Activated T-cell treated with anti-CD3 and anti-CD28 coated beads, Interleukin-2, amount 50 U/mL, for 1 hour (primary cell): Measurements from ENCODE around the gene KDM4B.

Experiments used
- DNase-seq: peaks from one replicate; pipeline ENCODE4 v3.0.0-alpha.2; 2020

Gene KDM4B

DNA sequence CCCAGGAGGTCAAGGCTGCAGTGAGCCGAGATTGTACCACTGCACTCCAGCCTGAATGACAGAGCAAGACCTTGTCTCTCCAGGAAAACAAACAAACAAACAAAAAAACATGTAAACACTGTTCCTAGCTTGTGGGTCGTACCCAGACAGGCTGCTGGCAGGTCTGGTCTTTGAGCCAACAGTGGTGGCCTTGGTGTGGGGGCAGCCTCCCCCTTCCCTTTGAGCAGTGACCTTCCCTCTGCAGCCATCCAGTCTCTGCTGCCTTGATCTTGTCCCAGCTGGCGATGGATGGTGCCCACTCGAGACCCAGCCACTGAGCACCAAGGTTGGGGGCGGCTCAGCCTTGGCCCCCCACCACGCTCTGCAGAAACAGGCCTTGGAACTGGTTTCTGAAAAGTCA, 143.3 kb downstream of the KDM4B start:
- DNase-seq: no peak

DNA sequence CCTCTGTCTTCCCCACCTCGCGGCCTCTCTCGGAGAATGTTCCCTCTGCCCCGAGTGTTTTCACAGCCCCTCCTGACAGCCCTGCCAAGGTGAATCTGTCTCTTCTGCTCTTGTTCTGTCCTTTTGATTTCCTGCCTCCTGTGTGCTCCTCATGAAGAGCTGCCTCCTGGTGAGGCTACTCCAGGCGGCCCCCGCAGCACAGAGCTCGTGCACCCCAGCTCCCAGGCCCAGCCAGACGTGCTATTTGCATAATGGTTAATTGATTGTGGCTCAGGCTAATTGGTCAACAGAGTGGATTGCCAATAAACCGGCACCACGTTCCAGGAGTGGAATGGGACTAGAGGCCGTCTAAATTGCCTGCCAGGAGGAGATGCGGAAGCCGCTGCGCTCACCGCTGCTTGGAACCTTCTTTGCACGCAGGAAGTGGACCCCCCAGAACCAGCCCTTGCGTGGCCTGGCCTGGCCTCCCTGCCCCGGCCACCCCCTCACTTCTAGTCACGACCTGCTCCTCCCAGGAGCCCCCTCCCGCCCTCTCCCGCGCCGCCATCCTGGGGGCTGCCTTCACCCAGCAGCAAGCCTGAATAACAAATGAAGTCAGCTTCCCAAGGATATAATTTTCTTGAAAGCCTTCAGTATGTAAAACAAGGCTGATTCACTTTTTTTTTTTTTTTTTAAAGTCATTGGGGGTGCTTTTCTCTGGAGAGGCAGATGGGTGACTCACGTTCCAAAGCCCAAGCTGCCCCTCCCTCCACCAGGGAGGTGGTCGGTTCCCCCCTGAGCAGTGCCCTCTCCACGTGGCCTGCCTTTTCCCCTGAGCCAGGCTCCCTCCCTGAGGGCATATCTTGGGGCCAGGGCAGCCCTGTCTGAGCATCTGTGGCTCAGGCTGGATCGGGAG, 144.0 kb downstream of the KDM4B start:
- no peak for DNase-seq

DNA sequence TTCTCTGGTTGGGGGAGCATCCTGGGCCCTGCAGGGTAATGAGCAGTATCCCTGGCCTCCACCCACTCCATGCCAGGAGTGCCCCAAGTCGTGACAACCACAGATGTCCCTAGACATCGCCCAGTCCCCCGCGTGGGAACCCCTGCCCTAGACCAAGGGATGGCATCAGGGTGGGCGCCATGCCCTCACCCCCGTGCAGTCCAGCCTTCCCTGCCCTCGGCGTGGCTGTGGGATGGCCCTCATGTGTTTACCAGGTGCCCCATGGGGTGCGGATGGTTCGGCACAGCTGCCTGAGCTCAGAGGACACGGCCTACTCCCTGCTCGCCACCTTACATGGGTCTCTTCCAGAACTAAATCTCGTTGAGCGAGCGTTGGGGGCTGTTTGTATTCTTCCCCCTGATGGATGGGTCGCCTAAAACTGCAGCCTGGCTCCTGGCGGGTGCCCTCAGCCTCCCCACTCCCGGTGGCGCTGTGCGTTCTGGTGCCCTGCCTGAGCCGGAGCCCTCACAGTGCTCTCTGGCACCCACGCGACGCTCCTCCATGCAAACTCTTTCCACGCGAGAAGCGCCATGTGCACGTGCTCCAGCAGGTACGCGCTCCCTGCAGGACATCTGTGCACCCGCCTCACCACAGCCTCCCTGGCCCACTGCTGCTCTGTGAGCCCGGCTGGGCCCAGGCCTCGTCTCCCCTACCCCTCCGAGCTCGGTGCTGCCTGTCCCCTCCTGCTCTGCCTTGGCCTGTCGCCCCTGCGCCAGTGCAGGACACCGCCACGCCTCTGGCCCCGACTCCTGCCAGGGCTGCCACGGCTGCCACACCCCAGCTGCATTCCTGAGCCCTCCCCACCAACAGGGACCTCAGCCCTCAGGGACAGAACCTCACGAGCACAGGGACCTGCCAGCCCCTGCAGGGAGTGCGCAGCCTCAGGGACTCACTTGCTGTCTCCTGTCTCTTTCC, 145.0 kb downstream of the KDM4B start:
- DNase-seq: no peak

DNA sequence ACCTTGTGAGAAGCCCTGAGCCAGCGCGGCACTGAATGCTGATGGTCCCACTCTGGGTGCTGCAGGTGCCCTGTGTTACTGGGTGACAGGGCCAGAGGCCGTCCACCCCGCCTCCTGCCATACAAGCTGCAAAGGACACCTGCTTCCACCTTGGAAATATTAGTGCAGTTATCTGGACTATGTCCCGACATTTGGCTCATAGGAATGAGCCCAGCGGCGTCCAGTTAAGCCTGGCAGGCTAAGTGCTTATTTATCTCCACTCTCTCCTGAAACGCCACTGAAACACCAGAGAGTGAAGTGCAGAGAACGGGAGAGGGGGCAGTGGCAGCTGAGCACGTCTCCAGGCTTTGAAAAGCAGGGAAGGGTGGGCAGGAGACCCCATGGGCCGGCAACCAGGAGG, 145.8 kb downstream of the KDM4B start:
- DNase-seq: no peak

DNA sequence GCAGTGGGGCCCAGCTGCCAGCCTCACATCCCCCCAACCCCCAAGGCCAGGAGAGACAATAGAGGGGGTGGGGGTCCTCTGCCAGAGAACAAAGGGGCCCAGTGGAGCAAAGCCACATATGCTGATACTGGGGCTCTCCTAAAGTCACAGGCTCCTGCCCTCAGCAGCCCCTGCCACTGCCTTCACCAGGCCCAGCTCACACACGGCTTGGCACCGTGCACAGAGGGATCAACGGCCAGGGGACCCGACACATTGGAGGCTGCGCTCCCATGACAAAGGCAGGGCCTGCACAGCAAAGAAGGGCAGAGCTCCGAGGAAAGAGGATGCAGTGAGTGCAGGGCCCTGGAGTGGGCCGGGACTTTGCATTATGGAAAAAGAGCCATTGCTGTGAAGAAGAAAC, 146.4 kb downstream of the KDM4B start:
- no peak for DNase-seq

DNA sequence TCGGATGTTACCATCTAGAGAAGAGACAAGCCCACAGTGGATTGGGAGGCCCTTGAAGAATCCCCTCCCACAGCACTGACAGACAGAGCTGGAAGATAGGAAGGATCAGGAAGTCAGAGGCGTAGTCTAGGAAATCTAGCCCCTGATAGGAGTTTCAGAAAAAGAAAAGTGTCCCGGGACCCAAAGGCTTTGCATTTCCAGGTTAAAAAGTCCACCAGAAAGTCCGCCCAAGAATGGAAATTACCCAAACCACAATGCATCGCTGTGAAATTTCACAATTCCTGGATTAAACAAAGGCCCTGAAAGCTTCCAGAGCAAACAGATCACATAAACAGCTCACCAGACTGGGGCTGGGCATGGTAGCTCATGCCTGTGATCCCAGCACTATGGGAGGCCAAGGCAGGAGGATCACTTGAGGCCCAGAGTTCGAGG, 146.9 kb downstream of the KDM4B start:
- no peak for DNase-seq

DNA sequence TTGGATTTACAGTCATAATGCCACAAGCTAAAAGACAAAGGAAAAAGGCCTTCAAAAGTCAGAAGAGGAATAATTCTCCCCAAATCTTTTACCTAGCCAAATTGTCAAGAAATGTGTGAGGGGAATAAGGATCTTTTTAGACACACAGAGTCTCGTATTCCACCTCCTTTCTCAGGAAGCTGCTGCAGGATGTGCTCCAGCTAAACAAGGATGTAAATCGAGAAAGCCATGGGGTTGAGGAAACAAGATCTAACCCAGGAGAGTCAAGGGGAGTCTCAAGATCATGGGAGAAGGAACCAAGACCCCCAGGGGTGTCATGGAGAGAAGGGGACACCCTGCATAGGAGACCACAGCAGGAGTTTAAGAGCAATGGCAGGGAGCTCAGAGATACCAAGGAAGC, 147.4 kb downstream of the KDM4B start:
- DNase-seq: no peak

DNA sequence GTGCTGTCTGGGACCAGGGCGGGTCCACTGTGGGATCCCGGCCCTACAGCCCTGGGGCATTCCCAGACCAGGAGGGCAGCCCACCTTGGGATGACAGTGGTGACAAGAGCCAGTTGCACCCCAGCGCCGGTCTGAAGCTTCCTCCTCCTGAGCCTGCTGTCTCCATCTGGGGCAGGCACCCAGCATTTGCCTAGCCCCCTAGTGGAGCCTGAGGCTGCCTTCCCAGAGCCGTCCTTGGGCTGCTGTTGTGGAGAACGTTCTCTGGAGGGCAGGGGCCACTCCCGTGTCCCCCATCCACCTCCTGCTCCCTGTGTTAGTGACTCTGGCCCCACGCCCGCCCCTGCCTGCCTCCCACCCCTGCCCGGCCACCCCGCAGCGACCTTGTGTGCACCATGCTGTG, 148.5 kb downstream of the KDM4B start:
- DNase-seq: no peak

DNA sequence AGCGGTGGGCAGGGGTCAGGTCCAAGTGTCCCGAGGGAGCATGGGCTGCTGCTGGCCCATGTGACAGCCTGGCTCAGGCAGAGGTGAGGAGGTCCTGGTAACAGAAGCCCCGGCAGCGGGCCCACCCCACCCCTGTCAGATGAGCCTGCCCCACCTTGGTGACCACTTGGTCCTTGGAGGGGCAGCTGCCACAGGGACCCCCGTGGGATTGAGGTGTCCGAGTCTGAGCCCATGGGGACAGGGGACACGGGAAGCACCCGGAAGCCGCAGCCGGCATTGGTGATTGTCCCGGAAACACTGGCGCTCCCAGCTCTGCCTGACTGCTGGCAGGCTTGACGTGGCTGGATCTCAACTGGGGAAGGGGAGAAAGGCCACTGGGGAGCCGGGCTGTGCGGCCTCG, 149.1 kb downstream of the KDM4B start:
- DNase-seq: no peak

DNA sequence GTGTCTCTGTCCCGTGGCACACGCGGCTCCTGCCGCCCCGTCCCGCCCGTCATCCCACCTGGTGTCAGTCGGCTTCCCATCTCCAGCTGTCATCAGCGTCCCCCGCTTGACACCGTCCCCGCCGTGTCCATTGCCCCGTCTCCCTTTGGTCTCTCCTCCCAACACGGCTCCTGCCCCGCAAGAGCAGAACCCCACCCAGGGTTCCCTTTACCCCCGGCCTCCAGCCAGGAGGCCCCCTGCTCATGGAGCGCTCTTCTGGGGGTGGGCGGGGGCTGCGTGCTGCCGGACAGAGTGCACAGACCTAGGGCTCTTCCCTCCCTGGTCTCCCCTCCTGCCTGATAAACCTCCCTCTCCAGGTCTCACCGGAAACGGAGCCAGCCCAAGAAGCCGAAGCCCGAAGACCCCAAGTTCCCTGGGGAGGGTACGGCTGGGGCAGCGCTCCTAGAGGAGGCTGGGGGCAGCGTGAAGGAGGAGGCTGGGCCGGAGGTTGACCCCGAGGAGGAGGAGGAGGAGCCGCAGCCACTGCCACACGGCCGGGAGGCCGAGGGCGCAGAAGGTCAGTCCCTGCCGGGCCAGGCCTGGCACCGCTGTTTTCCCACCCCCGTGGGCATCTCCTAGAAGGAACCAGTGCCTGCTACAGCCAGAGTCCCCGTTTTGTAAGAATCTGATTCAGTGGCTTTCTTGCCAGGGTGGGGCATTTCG, 150.5 kb downstream of the KDM4B start:
- no peak for DNase-seq

DNA sequence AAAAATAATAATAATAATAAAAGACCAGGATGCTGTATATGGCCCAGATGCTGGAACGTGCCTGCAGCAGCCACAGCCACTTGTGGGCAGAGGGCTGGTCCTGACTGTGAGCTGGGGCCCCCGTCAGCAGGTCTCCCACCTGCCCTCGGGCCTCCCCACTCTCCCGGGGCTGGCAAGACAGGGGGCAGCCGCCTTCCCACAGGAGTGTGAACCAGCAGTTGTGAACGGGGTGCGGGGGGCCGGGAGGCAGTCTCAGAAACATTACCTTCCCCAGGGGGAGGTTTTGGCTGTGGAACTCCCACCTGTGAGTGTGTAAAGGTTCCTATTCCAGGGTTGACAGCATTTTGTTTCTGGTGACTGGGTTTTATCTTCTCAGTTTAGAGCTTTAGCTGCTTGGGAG, 151.4 kb downstream of the KDM4B start:
- no peak for DNase-seq

DNA sequence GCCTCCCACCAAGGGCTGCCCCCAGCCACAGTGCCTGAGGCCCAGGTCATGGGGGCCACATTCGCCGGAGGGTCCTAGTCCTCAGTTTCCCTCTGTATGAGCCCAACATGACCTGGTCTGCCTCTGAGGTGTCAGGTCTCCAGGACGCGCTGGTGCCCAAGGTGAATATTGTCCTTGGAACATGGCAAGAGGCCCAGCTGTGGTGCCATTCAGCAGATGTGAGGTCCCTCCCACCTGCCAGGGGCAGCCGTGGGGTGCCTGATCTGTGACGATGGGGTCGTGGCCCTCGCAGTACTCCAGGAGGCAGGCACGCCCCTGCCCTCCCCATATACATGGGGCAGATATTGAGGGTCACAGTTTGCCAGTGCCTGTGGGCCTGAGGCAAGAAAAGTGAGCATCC, 151.9 kb downstream of the KDM4B start:
- no peak for DNase-seq

DNA sequence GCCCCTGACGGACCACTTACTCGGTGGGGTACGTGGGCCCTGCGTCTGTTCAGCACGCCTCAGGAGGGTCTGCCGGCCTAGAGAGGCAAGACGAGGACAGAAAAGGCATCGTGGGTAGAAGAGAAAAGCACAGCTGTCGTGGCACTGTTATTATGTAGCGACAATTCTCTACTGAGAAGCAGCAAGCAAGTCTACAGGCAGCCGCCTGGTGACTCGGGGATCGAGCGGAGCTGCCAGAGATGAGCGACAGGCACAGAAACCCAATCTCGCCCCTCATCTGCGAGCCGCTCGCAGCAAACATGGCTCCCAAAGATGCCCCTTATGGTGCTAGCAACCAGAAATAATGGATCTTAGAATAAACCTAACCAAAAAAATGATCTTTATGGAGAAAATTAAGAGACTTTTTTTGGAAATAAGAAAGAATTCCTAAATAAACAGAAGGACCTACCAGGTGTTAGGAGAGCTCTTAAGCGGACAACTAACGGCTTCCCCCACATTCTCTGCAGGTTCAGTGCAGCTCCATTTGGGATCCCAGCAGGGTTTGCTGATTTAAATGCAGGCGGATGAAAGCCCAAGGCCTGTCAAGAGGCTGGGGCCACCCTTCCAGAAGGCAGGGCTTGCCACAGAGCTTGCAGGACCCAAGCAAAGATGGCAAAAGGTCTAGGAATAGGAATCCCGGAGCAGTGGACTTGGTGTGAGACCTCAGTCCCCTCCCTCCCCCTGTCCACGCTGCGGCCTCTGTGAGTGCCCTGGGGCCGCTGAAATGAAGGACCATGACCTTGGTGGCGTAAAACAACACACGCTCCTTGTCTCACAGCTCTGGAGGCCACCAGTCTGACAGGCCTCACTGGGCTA, 152.6 kb downstream of the KDM4B start:
- DNase-seq: no peak

DNA sequence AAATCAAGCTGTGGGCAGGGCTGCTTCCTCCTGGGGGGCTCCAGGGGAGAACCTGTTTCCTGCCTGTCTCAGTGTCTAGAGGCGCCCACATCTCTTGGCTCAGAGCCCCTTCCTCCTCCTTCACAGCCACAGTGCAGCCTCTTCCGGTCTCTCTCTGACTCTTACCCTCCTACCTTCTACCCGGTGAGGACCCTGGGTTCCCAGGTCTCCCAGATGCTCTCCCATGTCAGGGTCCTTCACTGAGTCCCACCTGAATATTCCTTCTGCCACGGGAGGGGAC, 153.1 kb downstream of the KDM4B start:
- no peak for DNase-seq

DNA sequence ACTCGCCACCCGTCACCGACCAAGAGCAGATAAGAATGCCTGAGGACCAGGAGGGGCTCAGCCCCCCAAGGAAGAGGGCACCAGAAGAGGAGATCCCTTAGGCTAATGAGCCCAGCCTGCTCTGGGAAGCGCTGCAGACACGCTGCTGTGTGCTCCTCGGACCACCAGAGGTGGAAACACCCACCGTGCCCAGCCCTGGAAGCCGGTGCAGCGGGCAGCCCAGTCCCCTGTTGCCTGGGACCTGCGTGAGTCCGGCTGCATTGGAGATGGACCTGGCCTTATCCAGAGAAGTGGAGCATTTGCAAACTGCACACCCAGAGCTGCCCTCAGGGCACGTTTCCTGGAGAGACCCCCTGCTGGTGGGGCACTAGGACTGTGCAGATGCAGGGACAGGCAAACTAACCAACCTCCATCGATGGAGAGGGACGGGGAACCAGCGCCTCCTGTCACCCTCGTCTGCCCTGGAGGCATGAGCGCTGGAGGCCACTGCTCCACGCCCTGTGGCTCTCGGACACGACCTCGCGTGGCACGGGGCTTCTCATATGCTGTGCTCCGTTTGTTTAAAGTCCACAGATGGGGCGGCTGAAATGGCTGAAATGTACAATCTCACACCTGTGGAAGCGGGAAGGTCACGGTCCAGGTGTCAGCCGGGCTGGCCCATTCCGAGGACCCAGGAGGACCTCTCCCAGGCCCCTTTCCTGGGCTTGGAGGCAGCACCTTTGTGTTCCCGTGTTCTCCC, 153.9 kb downstream of the KDM4B start:
- DNase-seq: no peak

DNA sequence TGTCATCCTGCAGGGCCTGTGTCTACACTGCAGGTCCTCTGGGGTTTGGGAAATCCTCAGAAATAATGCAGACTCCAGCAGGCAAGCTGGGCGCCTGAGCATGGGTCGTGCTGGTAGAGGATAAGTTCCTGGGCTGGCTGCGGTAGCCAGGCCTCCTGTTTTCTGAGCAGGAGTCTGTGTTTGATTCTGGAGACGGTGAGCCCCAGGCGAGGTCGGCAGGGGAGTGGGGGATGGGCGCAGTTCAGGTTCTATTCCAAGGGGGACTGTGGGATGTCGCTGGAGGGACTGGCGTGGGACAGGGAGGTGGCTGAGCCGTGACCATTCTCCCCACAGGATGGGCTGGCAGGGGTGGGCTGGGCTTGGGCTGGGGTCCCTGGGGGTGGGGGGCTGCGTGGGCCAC, 154.7 kb downstream of the KDM4B start:
- DNase-seq: no peak

DNA sequence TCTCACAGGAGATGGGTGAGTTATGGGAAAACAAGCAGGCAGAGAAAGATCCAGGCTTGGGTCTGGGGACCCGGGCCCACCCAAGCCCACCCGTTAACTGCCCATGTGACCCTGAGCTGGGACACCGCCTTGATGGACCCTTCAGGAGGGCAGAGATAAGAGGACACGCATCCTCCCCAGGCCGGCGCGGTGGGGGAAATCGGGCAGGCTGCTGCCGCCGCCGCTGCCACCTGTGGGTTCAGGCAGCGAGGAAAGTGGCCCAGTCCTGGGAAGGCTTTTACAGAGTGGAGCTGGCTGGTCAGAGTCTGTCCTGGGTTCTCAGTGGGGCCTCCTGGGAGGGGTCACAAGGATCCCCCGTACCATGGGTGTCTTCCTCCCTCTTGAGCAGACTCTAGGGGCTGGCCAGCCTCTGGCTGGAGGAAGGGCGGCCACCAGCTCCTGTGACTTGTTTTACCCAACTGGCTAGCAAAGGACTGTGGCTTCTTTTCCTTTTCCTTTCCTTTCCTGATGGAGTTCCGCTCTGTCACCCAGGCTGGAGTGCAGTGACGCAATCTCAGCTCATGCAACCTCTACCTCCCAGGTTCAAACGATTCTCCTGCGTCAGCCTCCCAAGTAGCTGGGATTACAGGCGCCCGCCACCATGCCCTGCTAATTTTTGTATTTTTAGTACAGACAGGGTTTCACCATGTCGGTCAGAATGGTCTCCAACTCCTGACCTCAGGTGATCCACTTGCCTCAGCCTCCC, 155.4 kb downstream of the KDM4B start:
- no peak for DNase-seq

DNA sequence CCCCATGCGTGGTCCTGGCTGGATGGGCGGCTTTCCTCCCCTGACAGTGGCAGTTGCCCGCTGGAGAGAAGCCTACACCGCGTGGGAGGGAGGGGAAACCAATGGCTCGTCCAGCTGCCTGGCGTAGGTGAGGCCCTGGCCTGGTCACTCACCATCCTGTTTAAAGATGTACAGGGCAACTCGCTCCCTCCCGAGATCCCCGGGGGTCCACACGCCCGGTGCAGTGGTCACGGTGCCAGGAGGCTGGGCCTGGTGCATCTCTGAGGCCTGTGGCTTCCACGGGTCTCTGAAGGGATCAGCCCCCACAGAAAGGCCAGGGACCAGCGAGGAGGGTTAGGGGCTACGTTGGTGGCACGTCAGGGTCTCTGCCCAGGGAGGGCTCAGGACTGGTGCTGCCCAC, 156.5 kb downstream of the KDM4B start:
- DNase-seq: no peak

DNA sequence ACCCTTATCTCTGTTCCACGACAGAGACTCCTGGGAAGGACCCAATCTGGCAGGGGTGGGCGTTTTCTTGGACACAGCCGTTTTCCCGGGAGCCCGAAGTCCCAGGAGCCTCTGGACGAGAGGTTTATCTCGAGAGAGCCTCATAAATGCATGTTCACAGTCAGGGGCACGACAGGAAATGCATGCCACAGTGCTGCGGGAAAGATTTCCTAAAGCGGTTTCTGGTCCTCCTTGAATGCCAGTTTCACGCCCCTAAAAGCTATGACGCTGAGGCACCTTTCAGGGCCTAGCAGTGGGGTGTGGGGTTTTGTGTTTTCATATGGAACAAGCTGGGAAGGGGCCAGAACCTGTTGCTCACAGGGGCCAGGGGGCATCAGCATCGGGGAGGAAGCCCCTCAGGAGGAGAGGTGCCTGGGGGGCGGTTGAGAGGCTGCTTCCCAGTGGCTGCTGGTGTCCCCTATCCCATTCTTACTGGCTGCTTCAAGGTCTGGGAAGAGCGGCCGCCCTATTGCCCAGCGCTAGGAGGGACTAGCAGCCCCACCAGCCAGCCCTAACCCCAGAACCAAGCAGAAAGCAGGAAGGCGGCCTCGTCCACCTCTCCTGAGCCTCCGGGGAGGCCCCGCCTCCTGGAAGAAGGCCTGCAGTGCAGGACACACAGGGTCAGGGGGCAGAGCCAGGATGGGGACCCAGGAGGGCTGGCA, 157.0 kb downstream of the KDM4B start:
- peak; percentile 21 for DNase-seq

DNA sequence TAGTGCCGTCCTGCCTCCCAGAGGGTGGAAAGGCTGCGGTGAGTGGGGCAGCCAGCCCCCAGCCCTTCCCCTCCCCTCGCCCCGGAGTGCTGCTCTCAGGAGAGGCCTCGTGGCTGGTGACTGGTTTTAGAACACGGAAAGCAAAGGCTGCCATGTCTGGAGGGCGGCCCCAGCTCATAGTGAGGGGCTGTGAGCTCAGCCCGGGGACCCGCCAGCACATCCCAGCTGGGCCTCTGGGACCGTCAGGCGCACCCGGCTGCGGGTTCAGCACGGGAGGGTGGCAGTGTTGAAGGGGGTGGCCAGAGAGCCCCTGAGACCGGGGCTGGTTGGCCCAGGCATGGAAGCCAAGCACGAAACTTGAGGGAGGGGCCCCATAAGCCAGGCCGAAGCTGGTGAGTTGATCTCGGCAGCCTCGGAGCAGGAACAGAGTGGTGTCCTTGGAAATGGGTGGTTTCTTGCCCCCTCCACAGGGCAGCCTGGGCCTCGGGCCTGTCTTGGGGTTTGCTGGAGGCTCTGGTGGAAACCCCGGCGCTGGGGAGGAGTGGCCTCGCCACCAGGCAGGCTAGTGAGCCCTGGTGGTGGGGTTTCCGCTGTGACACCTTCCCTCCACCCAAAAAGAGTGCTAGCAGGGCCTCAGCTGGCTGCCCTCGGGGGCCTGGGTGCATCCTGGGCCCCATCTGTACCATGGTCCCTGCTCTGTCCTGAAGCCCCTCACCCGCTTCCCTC, 157.7 kb downstream of the KDM4B start:
- DNase-seq: peak; percentile 27
